GM21737 (cell line): ENCODE results near the gene LTB4R.

Source experiments
- ATAC-seq: cut with Tn5 transposase; IDR thresholded peaks from one replicate; pipeline ENCODE4 v1.9.1; 2021; ENCODE audit warnings: mild to moderate bottlenecking, moderate library complexity; ENCODE audit not compliant: unreplicated experiment

LTB4R gene, protein sequence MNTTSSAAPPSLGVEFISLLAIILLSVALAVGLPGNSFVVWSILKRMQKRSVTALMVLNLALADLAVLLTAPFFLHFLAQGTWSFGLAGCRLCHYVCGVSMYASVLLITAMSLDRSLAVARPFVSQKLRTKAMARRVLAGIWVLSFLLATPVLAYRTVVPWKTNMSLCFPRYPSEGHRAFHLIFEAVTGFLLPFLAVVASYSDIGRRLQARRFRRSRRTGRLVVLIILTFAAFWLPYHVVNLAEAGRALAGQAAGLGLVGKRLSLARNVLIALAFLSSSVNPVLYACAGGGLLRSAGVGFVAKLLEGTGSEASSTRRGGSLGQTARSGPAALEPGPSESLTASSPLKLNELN

DNA sequence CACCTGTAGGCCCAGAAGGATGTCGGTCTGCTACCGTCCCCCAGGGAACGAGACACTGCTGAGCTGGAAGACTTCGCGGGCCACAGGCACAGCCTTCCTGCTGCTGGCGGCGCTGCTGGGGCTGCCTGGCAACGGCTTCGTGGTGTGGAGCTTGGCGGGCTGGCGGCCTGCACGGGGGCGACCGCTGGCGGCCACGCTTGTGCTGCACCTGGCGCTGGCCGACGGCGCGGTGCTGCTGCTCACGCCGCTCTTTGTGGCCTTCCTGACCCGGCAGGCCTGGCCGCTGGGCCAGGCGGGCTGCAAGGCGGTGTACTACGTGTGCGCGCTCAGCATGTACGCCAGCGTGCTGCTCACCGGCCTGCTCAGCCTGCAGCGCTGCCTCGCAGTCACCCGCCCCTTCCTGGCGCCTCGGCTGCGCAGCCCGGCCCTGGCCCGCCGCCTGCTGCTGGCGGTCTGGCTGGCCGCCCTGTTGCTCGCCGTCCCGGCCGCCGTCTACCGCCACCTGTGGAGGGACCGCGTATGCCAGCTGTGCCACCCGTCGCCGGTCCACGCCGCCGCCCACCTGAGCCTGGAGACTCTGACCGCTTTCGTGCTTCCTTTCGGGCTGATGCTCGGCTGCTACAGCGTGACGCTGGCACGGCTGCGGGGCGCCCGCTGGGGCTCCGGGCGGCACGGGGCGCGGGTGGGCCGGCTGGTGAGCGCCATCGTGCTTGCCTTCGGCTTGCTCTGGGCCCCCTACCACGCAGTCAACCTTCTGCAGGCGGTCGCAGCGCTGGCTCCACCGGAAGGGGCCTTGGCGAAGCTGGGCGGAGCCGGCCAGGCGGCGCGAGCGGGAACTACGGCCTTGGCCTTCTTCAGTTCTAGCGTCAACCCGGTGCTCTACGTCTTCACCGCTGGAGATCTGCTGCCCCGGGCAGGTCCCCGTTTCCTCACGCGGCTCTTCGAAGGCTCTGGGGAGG is at the start of gene LTB4R:
Gene LTB4R (plus strand): TSS at position 857 of the 959 bp plus-strand sequence. CDS start 4,150 bp downstream, outside the sequence.
- ATAC-seq = peak; percentile 58

DNA sequence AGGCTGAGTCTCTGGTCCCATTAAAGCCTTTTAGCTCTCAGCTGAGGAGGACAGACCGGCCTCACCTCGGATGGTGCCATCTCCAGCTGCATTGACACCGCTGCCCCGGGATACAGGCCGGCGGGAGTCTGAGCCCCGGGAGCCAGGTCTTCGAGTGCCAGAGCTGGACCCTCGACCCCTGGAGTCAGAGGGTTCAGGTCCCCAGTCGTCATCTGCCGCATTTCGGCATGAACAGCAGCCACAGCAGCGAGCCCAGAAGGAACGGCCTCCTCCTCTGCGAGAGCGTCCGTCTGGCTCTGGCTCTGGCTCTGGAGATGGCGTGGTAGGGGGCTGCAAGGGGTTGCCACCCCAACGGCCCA is 49.4 kb upstream of the LTB4R start:
- no peak for ATAC-seq

DNA sequence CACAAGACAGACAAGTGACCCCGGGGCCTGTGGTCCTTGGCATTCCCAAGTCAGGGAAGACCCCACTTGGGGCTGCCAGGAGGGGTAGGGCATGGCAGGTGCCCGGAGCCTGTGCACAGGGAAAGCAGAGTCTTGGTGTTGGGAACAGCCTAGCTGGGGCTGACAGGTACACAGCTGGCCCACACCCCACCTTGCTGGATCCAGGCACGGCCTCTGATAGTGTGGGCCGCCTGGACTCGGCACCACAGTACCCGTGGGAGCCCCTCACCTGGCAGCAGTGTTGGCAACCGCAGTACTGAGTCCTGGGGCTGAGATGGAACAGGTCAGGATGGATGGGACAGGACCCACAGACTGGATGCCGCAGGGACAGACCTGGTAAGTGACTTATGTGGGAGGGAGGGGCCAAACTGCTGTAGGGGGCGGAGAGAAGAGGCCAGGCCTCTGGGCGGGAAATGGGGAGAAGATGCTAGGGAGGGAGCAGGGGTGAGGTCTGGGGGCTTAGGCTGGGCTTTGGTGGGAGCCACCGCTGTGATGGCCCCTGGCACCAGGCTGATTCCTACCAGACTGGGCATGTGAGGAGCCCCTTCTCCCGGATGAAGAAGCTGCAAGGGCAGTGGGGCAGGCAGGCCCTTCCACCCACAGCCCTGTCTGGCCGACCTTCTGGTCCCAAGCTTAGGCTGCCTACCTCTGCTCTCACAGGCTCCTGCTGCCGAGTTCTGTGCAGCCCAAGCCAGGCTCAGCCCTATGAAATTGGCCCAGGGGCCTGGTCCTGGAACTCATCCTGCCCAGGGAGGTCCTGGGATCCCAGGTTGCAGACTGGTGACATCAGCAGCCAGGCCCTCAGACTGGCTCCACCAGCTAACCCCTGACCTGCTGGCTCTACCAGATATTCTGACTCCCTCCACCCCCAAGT is 48.2 kb upstream of the LTB4R start, which contains the start of gene TGM1:
Gene TGM1 (minus strand): TSS at position 357 of the 913 bp plus-strand sequence. CDS start 825 bp downstream, outside the sequence.
- no peak for ATAC-seq

DNA sequence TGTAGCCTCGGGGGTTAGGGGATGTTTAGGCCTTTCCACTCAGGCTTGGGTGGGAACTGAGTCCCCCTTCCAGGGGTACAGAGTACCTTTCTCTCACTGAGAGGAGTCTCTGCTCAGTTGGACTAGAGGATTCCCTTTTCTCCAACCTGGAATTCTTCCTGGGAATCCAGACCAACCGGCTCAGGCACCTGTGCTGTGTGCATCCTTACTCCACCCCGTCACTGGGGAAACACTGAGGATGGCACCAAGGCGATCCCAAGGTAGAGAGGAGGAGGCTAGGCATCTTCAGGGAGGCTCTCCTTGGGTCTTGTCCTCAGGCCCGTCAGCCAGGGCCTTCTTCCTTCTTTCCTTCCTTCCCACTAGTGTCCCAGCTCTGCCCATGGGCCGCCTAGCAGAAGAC is 47.5 kb upstream of the LTB4R start:
- no peak for ATAC-seq

DNA sequence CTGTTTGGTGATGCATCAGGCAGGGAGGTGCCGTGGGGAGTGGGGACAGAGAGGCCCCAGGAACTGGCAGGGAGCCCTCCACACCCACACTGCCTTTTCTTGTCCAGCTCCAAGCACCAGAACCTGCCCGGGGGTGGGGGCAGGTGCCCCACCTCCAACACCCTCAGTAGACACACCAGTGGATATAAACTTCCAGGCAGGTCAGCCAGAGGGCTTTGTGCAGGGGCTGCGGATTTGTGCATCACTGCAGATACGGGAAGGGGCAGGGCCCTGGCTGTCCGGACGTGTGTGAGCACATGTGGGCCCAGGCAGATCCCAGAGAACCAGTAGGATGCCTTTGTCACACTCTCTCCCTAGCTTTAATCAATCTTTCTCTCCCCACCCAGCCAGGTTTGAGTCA is 47.0 kb upstream of the LTB4R start:
- ATAC-seq = no peak

DNA sequence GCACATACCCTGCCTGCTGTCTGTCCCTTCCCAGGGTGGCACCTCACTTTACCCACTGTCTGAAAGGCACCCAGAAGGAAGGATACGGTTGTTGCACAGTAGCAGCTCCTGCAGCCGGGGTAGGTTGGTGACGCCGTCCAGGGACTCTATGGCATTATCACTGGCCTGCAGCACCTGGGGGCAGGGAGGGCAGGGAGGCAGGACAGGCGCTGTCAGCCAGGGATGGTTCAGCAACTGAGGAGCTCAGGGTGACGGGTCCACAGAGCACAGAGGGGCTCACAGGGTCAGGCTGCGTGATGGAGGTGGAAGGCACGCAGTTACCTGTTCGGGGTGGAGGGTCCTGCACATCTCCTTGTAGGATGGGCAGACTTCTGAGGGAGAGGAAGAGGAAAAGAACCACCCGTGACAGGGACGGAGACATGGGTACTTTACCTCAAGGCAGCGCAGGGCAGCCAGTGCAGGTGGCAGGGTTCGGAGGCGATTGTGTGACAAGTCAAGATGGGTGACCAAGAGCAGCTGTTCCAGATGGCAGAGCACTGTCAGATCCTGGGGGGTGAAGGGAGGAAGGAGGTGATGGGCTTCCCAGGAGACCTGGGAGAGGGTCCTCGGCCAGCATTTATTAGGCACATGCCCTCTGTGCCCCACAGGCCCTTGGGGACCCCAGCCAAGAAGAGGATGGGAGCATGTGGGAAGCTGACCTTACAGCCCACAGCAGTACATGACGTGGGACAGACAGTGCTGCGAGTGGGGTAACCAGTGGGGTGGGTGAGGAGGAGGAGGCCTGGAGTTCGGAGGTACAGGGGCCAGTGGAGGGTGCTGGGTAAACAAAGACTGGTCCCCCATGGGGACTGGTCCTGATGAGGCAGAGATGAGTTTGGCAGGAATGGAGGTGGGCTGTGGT is 44.7 kb upstream of the LTB4R start:
- ATAC-seq = no peak

DNA sequence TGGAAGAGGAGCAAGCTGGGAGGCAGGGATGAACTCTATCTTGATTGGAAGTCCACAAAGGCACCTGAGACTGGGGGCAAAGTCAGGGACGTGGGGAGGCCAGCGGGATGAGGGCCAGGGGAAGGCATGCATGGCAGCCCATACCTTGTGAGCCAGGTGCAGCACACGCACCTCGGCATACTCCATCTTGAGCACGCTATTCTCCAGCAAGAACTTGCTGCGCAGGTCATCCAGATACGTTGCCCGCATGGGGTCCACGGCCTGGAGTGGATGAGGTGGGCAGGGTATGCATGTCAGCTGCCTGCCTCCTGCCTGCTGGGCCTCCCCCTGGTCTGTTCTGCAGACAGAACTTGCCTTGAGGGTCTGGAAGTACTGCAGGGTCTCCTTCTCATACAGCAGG is 43.8 kb upstream of the LTB4R start:
- ATAC-seq = no peak

DNA sequence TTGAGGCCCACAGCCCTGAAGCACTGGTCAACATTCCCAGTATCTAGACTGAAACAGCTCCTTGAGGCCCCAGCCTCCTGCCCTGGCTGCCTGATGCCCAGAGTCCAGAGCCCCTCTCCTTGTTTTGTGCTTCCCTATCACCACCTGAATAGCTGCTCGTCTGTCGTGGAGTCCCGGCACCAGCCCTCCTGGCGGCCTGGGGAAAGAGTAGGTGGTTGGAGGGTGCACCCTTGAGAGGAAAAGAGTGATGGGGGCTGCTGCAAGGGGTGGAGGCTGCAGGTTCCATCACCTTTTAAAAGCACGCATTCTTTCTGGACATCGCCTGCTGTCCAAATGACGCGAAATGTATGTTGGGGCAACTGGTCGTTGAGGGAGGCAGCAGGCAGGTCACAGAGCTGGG is 43.1 kb upstream of the LTB4R start:
- no peak for ATAC-seq

DNA sequence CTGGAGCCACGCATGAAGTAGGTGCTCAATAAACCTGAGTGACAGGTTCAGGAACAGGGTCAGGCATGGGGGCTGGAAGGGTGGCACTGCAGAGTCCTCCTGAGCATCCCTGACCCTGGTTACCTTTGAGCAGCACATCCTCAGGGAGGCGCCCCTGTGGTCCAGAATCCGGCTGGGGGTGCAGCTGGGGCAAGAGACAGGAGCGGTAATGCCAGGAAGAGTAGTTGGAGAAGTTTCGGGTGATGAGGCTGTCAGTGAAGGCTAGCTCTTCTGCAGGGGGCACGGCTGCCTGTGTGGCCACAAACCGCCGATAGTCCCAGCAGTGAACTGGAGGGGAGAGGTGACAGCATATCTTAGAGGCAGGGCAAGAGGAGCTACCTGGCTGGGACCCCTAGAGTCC is 41.9 kb upstream of the LTB4R start:
- no peak for ATAC-seq

DNA sequence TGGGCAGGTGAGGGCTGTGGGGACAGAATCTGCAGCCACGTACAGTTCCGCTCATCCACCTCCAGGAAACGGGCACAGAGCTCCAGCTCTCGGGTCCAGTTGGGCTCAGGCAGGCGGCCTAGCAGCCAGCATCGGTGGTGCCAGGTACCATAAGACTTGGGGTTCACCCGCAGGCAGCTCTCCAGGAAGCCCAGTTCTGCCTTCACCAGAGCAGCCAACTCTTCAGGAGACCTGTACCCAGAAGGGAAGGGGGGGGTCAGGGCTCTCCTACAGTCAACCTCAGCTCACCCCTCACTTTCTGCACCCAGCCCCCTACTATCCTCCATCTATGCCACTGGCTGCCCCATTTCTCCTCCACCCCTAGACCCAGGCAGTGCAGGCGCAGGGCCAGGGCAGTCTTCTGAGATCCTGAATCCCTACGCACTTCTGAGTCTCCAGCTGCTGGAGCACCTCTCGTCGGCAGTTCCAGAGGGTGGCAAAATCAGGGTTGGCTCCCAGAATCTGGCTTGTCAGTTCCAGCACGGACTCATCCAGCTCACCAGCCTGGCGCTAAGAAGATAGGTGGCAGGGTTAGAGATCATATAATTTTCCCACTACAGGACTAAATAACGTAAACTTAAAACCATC is 41.3 kb upstream of the LTB4R start:
- ATAC-seq = no peak

DNA sequence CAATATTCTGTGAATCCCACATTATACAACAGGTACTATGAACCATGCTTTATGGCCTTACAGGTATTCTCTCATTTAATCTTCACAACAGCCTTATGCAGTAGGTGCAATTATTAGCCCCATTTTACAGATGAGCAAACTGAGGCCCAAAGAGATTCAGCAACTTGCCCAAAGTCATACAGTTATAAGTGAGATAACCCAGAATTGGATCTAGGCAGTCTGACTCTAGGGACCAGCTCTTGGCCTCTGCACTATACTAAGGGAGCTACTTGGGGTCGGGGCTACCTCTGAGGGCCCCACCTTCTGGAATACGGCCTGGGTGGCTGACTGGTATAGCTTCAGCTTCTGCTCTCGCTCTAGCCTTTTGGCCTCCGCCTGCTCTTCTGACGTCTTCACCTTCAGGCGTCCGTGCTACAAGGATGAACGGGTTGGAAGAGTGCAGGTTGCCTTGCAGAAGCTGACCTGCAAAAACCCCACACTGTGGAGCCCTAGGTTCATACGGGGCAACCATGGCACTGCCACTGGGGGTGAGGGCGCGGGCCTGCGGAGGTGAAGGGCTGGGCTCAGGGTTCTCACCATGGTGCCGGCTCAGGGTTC is 40.7 kb upstream of the LTB4R start:
- ATAC-seq = no peak

DNA sequence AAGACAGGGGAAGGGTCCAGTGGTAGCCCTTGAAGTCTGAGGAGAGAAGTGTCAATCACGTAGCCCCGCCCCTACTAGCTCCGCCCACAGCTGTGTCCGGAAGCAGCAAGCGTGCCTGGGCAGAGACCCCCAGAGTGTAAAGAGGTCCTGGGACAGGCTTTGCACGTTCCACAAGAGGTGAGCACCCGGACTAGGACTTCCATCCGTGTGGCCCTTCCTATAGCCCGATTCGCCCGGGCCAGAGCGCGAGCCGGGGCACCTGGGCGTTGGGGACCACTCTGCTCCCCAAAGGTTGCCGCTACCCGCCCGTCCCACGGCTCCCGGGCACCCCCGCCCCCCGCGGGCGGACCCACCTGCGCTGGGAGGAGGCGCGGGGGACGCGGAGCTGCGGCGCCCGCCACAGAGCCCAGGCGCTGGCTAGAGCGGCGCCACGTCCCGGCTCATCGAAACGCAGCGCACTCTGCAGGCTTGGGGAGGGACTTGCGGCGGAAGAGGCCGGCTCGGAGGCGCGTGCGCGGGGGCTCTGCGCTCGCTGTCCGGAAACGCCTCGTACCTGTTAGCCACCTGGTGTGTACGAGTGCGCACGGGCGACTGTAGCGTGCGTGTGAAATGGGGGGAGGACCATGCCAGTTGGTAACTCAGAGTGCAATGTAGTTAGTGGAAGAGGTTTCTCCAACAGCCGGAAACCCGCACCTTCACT is 40.0 kb upstream of the LTB4R start, which contains the start of gene RABGGTA:
Gene RABGGTA (minus strand): TSS at position 464 of the 700 bp plus-strand sequence. CDS start 482 bp downstream, outside the sequence.
- ATAC-seq = peak; percentile 80

DNA sequence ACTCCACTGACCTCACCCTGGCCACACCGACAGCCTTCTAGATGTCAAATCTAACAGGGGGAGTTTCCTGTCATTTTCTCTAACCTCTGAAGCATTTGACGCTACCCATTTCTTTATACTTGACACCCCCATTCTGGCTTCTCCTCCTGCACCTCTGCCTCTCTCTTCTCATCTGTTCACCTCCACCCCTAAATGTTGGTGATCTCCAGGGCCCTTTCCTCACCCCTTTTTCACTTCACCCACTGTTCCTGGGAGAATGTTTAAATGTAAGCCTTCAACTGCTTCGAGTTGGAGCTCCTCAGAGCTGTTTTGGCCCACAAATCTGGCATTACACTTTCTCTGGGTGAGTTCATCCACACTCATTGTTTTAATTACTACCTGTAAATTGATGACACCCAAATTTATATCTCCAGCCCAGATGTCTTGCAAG is 39.5 kb upstream of the LTB4R start:
- ATAC-seq = no peak

DNA sequence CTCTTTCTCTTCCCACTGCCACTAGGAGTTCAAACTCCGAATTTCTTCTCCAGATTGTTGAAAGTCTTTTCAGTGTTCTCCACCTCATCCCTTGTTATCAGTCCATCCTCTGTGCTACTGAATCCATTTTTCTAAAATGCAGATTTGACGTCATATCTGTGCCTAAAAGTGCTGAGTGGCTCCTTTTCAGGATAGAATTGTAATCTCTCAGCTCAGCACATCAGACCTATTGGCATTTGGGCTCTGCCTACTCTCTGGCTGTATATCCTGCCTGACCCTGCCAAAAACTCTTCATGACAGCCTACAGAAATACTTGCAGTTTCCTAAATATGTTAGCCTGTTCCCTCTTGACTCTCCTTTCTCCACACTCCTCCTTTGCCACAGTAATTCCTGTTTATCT is 38.8 kb upstream of the LTB4R start:
- ATAC-seq = no peak

DNA sequence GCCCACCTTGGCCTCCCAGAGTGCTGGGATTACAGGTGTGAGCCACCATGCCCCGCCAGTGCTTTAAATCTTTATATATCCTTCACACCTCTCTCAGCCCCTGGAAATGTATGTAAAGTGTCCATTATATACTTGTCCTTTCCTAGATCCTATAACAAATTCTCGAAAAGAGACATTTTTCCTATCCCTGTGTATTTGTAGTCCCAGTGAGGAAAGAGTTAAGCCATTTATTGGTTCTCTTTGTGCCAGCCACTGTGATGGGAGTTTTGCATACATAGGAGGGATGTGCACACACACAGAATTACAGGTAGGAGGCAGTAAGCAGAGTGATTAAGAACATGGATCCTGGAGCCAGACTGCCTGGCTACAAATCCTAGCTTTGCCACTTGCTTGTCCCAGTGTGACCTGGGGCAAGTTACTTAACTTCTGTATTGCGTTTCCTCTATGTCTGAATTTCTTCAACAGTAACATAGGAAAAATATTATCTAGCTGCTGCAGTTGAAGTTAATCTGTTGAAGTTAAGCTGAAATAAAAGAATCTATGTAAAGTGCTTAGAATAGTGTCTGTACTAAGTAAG is 37.8 kb upstream of the LTB4R start:
- ATAC-seq = no peak

DNA sequence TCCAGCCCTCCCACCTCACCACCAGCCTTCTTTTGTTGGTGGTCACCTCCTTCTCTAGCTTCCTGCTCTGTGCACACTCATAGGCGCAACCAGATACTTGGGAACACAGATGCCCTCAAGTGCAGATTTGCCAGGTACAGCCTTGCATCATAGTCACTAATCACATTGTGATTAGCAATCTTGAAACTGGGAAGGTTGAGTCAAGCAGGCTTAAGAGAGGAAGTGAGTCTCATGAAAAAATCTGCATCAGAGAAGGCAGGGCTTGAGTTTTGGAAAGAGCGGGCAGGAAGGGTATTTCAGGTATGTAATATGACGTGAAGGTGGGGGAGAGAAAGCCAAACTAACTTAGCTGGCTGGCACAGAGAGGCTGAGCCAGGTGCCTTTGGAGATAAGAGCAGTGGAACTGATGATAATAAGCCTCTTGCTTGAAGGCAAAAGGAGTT is 37.2 kb upstream of the LTB4R start:
- peak; percentile 39 for ATAC-seq

DNA sequence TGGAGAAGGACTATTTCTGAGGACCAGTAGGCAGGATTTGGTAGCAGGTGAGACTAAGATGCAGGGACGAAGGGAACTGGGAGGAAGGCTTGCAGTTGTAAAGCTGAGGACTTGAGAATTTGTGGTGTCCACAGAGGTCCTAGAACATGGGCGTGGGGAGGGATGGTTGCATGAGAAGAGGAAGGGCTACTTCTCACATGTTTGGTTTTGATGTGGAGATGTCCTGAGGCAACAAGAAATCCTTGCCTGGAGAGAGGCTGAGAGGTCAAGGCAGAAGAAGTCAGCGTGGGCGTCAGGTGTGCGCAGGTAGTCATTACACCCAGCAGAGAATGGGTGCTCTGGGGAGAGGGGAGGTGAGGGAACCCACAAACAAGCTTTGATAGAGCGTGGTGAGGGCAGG is 34.2 kb upstream of the LTB4R start:
- no peak for ATAC-seq
